SK-N-SH (cell line): ENCODE data around the gene RBMS3. TPM values are rescaled to one million over a fixed set of nuclear protein-coding genes. Genes with fewer than 3 reads are reported as not detected.

Experiments
- CTCF ChIA-PET: fragments of 300-600, 350-600 bp; formaldehyde crosslinking; extraction: SDS; loops from one replicate; lab custom pipeline; 2021; lab: Yijun Ruan, JAX
- POLR2A ChIA-PET: fragments of 350-600 bp; sonication (Branson Sonifier 250); formaldehyde crosslinking; extraction: SDS; loops from one replicate; lab custom pipeline; 2020; ENCODE audit warnings: antibody characterized with exemption, inconsistent platforms; lab: Yijun Ruan, JAX
- DNase-seq: peaks from one replicate; pipeline ENCODE4 v3.0.0; 2012
- H2AFZ ChIP-seq: fragments of 200-600 bp; sonication (generic); 2 replicates; pipeline ENCODE4 v1.8.1; 2016; ENCODE audit warnings: antibody characterized with exemption, mild to moderate bottlenecking, low read depth
- H3F3A ChIP-seq: fragments of 200-600 bp; sonication (generic); replicated peaks from 2 replicates; pipeline ENCODE3; 2016; ENCODE audit warnings: antibody characterized with exemption, mild to moderate bottlenecking; ENCODE audit not compliant: insufficient read depth
- H3K27ac ChIP-seq, 2 experiments: fragments of 200-500 bp in 1 of 2; fragments of 200-600 bp in 1 of 2; sonication (Bioruptor generic) in 1 of 2; sonication (generic), shearing (Covaris generic) in 1 of 2; 2 replicates each; pipeline versions ENCODE4 v1.5.1 to v1.6.1; 2014 to 2016; ENCODE audit warnings: low read depth in 2 of 2, inconsistent platforms in 1 of 2, low read length in 1 of 2, mild to moderate bottlenecking in 1 of 2, mixed read lengths in 1 of 2
- H3K27me3 ChIP-seq: fragments of 200-600 bp; sonication (generic), shearing (Covaris generic); 2 replicates; pipeline ENCODE4 v1.6.1; 2016; ENCODE audit warnings: mixed run types; ENCODE audit not compliant: insufficient read depth
- H3K36me3 ChIP-seq, 2 experiments: fragments of 200-500 bp in 1 of 2; fragments of 200-600 bp in 1 of 2; sonication (Bioruptor generic) in 1 of 2; sonication (generic) in 1 of 2; replicated peaks in 1 of 2; 2 replicates each; pipeline versions ENCODE3 to v1.5.1; 2014 to 2016; ENCODE audit warnings: low read length in 1 of 2, mild to moderate bottlenecking in 1 of 2; ENCODE audit not compliant: insufficient read depth in 2 of 2, control insufficient read depth in 1 of 2
- H3K4me1 ChIP-seq, 2 experiments: fragments of 200-500 bp in 1 of 2; fragments of 200-600 bp in 1 of 2; sonication (Bioruptor generic) in 1 of 2; sonication (generic), shearing (Covaris generic) in 1 of 2; 2 replicates each; pipeline versions ENCODE4 v1.5.1 to v1.6.1; 2014 to 2016; ENCODE audit warnings: low read depth in 1 of 2, low read length in 1 of 2, mixed run types in 1 of 2; ENCODE audit not compliant: insufficient read depth in 2 of 2, control insufficient read depth in 1 of 2
- H3K4me2 ChIP-seq: fragments of 200-600 bp; sonication (generic), shearing (Covaris generic); 2 replicates; pipeline ENCODE4 v1.6.1; 2017; ENCODE audit warnings: mixed run types
- H3K4me3 ChIP-seq, 2 experiments: fragments of 200-500 bp in 1 of 2; fragments of 200-600 bp in 1 of 2; sonication (Bioruptor generic) in 1 of 2; sonication (generic), shearing (Covaris generic) in 1 of 2; 2 replicates each; pipeline versions ENCODE4 v1.5.1 to v1.8.1; 2014 to 2016; ENCODE audit warnings: low read depth in 2 of 2, inconsistent platforms in 1 of 2, low read length in 1 of 2, mild to moderate bottlenecking in 1 of 2, mixed read lengths in 1 of 2, moderate library complexity in 1 of 2
- H3K79me2 ChIP-seq: fragments of 200-600 bp; sonication (generic); 2 replicates; pipeline ENCODE4 v1.8.1; 2017; ENCODE audit warnings: mild to moderate bottlenecking; ENCODE audit not compliant: insufficient read depth
- H3K9ac ChIP-seq: fragments of 200-600 bp; sonication (generic); 2 replicates; pipeline ENCODE4 v1.6.1; 2017; ENCODE audit warnings: mixed run types
- H3K9me2 ChIP-seq: fragments of 200-600 bp; sonication (generic); 2 replicates; pipeline ENCODE4 v1.6.1; 2017; ENCODE audit warnings: mixed run types
- H3K9me3 ChIP-seq: fragments of 200-600 bp; sonication (generic); 2 replicates; pipeline ENCODE4 v1.6.1; 2017; ENCODE audit warnings: mixed run types, mild to moderate bottlenecking, moderate library complexity
- H4K20me1 ChIP-seq: fragments of 200-600 bp; sonication (generic); 2 replicates; pipeline ENCODE4 v1.6.1; 2017; ENCODE audit warnings: mild to moderate bottlenecking, mixed run types; ENCODE audit not compliant: insufficient read depth
- CHD2 ChIP-seq: fragments of 150-350 bp; IDR thresholded peaks from 2 replicates; pipeline ENCODE4 v1.6.1; 2018; ENCODE audit warnings: low read length; ENCODE audit not compliant: partially characterized antibody
- ELF1 ChIP-seq: IDR thresholded peaks from 2 replicates; pipeline ENCODE4 v1.4.0; 2012
- EP300 ChIP-seq, 2 experiments: IDR thresholded peaks; 2 replicates each; pipeline versions ENCODE4 v1.4.0 to v1.6.1; 2012; ENCODE audit warnings: borderline replicate concordance in 1 of 2, low read depth in 1 of 2, low read length in 1 of 2
- GATA2 ChIP-seq: sonication (generic); formaldehyde crosslinking; IDR thresholded peaks from 2 replicates; pipeline ENCODE4 v1.5.0; 2020; ENCODE audit warnings: mild to moderate bottlenecking, missing genetic modification reagents
- JUND ChIP-seq: IDR thresholded peaks from 2 replicates; pipeline ENCODE4 v1.4.0; 2012
- NFIC ChIP-seq: IDR thresholded peaks from 2 replicates; pipeline ENCODE4 v1.4.0; 2012; ENCODE audit warnings: borderline replicate concordance
- POLR2AphosphoS5 ChIP-seq: IDR thresholded peaks from 2 replicates; pipeline ENCODE4 v1.6.1; 2012; ENCODE audit warnings: low read depth, low read length
- RAD21 ChIP-seq: IDR thresholded peaks from 2 replicates; pipeline ENCODE4 v1.6.1; 2012; ENCODE audit warnings: mild to moderate bottlenecking, low read length
- RCOR1 ChIP-seq: fragments of 150-350 bp; IDR thresholded peaks from 2 replicates; pipeline ENCODE4 v1.6.1; 2017; ENCODE audit warnings: antibody characterized with exemption, low read length
- RFX5 ChIP-seq: IDR thresholded peaks from 2 replicates; pipeline ENCODE4 v1.6.1; 2012; ENCODE audit warnings: mild to moderate bottlenecking, improper control_type of control experiment, low read length
- RXRA ChIP-seq: IDR thresholded peaks from 2 replicates; pipeline ENCODE4 v1.4.0; 2012; ENCODE audit warnings: low read depth, mild to moderate bottlenecking, borderline replicate concordance
- SIN3A ChIP-seq: IDR thresholded peaks from 2 replicates; pipeline ENCODE4 v1.6.1; 2012; ENCODE audit warnings: low read depth, mild to moderate bottlenecking, low read length, moderate library complexity, borderline replicate concordance
- SMC3 ChIP-seq: IDR thresholded peaks from 2 replicates; pipeline ENCODE4 v1.6.1; 2012; ENCODE audit warnings: low read depth, low read length, improper control_type of control experiment
- TEAD4 ChIP-seq: IDR thresholded peaks from 2 replicates; pipeline ENCODE4 v1.4.0; 2012; ENCODE audit warnings: mild to moderate bottlenecking, borderline replicate concordance; ENCODE audit not compliant: insufficient read depth
- WGBS: methylation state at CpG from one replicate; pipeline ENCODE4 v1.1.6; 2017; ENCODE audit warnings: low lambda C conversion rate; 5-methylcytosine and 5-hydroxymethylcytosine counted together
- polyA plus RNA-seq, 3 experiments: library from polyadenylated mRNA; depleted of rRNA; stranded (reverse); fragments of >200 nt; gene quantifications; 2 replicates each; pipeline ENCODE4 v1.2.3, GENCODE V29; 2012
- TF ChIP-seq, protein P1 (sequence below): fragments of 200-600 bp; sonication (generic); IDR thresholded peaks from 2 replicates; pipeline ENCODE4 v1.6.1; 2017; ENCODE audit warnings: antibody characterized with exemption, mild to moderate bottlenecking, moderate library complexity
- TF ChIP-seq, protein P2 (sequence below): IDR thresholded peaks from 2 replicates; pipeline ENCODE4 v1.4.0; 2012; ENCODE audit warnings: low read depth, borderline replicate concordance
- TF ChIP-seq, protein P3 (sequence below): fragments of 150-350 bp; IDR thresholded peaks from 2 replicates; pipeline ENCODE4 v1.6.1; 2016; ENCODE audit warnings: mild to moderate bottlenecking, low read depth, low read length

Gene RBMS3
- polyA plus RNA-seq, 1 of the 3 experiments (the other 2 are of a cell fraction): 8.2 TPM

DNA sequence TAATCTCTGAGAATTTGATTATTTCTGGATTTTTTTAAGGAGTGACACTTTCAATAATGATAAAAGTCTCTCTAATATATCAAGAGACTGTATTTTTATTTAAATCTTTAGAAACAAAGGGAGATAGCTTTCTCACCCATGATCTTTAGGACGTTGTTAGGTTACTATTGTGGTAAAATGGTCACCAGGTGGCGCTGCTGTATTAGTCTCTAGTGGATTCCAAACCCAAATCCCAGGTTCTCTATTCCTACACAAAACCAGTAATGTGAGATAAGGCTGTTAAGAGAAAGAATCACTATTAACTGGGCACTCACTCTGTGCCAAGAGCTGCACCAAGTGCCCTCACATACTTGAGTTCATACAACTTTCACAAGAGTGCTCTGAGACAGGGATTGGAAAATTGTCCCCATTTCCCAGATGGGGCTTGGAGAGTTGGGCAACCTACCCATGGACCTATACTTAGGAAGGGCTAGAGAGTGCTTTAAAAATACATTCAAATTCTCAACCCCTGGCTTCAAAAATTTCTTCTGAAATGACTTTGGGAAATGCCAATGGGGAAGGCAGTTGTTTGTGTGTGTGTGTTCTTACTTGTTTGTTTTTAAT lies 732.2 kb downstream of the RBMS3 start:
- no peak for TF ChIP-seq NFIC
- TF ChIP-seq RFX5: no peak
- 0 out of 2 replicates have a peak, but pooled peaks have one; percentile 24 for TF ChIP-seq POLR2AphosphoS5
- TF ChIP-seq JUND: no peak
- TF ChIP-seq, protein P1, sequence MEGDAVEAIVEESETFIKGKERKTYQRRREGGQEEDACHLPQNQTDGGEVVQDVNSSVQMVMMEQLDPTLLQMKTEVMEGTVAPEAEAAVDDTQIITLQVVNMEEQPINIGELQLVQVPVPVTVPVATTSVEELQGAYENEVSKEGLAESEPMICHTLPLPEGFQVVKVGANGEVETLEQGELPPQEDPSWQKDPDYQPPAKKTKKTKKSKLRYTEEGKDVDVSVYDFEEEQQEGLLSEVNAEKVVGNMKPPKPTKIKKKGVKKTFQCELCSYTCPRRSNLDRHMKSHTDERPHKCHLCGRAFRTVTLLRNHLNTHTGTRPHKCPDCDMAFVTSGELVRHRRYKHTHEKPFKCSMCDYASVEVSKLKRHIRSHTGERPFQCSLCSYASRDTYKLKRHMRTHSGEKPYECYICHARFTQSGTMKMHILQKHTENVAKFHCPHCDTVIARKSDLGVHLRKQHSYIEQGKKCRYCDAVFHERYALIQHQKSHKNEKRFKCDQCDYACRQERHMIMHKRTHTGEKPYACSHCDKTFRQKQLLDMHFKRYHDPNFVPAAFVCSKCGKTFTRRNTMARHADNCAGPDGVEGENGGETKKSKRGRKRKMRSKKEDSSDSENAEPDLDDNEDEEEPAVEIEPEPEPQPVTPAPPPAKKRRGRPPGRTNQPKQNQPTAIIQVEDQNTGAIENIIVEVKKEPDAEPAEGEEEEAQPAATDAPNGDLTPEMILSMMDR: peak; percentile 80
- TF ChIP-seq, protein P2, sequence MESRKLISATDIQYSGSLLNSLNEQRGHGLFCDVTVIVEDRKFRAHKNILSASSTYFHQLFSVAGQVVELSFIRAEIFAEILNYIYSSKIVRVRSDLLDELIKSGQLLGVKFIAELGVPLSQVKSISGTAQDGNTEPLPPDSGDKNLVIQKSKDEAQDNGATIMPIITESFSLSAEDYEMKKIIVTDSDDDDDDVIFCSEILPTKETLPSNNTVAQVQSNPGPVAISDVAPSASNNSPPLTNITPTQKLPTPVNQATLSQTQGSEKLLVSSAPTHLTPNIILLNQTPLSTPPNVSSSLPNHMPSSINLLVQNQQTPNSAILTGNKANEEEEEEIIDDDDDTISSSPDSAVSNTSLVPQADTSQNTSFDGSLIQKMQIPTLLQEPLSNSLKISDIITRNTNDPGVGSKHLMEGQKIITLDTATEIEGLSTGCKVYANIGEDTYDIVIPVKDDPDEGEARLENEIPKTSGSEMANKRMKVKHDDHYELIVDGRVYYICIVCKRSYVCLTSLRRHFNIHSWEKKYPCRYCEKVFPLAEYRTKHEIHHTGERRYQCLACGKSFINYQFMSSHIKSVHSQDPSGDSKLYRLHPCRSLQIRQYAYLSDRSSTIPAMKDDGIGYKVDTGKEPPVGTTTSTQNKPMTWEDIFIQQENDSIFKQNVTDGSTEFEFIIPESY: no peak
- no peak for TF ChIP-seq ELF1
- peak; percentile 73 for TF ChIP-seq RAD21
- peak; percentile 59 for TF ChIP-seq SMC3
- no peak for TF ChIP-seq TEAD4
- TF ChIP-seq RXRA: no peak
- Histone ChIP-seq H3K9me2 (no peaks in the 10 kb centered on the region), H4K20me1 (no peaks in the 10 kb centered on the region), H3K27me3 (no peaks in the 10 kb centered on the region), H3K9ac (no peak overlapping the region), H3K4me2 (no peak overlapping the region), H3K36me3 (peaks cover 2% of the 10 kb centered on the region in 2 experiments), H3K4me1 (peaks cover 0 to 2% of the 10 kb centered on the region in 2 experiments; a peak in 2 of 4 replicates), H3K79me2 (no peaks in the 10 kb centered on the region), H3F3A (peaks cover 5% of the 10 kb centered on the region), H3K27ac (no peak overlapping the region), H3K9me3 (no peaks in the 10 kb centered on the region), H2AFZ (no peak overlapping the region), H3K4me3 (no peak overlapping the region; a peak in 1 of 4 replicates)
- ChIA-PET POLR2A (no interaction called here), CTCF (interaction anchor here (0.5 to 2.9 kb wide), 31 partner anchors 8 to 1603 kb away, joined by 3 to 20 read pairs (median 3); no protein-coding TSS in a partner anchor)
- 6% methylated on average over 2 of the region's 2 CpGs for WGBS
- peak; percentile 41 for DNase-seq

DNA sequence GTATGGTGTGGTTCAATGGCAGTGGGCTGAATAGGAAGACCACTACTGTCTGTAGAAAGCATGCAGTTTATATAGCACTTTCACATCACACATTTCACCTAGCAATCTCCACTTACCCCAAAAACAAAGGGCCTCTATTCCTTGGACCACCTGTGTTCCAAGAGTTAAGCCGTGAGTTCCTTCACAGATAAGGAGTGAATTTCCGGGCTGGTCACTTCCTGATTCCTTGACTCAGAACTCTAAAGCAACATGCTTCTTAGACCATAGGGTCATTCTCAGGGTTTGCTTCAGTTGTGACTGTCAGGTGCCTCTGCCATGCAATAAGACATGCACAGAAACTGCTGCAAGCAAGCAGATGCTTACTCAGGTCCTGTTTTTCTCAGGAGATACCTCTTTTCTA lies 737.0 kb downstream of the RBMS3 start:
- Histone ChIP-seq H3K27ac (no peak overlapping the region), H4K20me1 (no peaks in the 10 kb centered on the region), H3K4me3 (no peak overlapping the region), H3K79me2 (no peaks in the 10 kb centered on the region), H3K27me3 (no peaks in the 10 kb centered on the region), H3K9ac (no peak overlapping the region), H3K4me2 (no peak overlapping the region), H3K36me3 (no peaks in the 10 kb centered on the region), H3F3A (peaks cover 3% of the 10 kb centered on the region), H3K4me1 (no peaks in the 10 kb centered on the region; a peak in 1 of 4 replicates), H2AFZ (no peak overlapping the region), H3K9me2 (no peaks in the 10 kb centered on the region), H3K9me3 (no peaks in the 10 kb centered on the region)
- POLR2A ChIA-PET: no interaction called here
- CTCF ChIA-PET: interaction anchor here (0.8 kb wide), 1 partner anchor 11 kb away, joined by 3 read pairs; no protein-coding TSS in a partner anchor
- no peak for DNase-seq
- 60% methylated on average over 2 of the region's 2 CpGs for WGBS
- no peak for TF ChIP-seq GATA2 (CRISPR knock-in tag)
- TF ChIP-seq, protein P2: no peak
- TF ChIP-seq, protein P3, sequence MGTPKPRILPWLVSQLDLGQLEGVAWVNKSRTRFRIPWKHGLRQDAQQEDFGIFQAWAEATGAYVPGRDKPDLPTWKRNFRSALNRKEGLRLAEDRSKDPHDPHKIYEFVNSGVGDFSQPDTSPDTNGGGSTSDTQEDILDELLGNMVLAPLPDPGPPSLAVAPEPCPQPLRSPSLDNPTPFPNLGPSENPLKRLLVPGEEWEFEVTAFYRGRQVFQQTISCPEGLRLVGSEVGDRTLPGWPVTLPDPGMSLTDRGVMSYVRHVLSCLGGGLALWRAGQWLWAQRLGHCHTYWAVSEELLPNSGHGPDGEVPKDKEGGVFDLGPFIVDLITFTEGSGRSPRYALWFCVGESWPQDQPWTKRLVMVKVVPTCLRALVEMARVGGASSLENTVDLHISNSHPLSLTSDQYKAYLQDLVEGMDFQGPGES: no peak
- no peak for TF ChIP-seq RCOR1
- TF ChIP-seq POLR2AphosphoS5: no peak
- no peak for TF ChIP-seq ELF1
- no peak for TF ChIP-seq CHD2
- TF ChIP-seq SIN3A: no peak
- no peak for TF ChIP-seq EP300 (IDR thresholded peaks at IDR 0.05; ENCODE audit: borderline replicate concordance in 1 of 2, low read depth in 1 of 2, low read length in 1 of 2)
- no peak for TF ChIP-seq SMC3
